SK-N-SH (cell line): ENCODE data around the gene NOTUM. TPM values are rescaled to one million over a fixed set of nuclear protein-coding genes. Genes with fewer than 3 reads are reported as not detected.

ENCODE experiments used
- CTCF ChIA-PET: fragments of 300-600, 350-600 bp; formaldehyde crosslinking; extraction: SDS; loops from one replicate; lab custom pipeline; 2021; lab: Yijun Ruan, JAX
- POLR2A ChIA-PET: fragments of 350-600 bp; sonication (Branson Sonifier 250); formaldehyde crosslinking; extraction: SDS; loops from one replicate; lab custom pipeline; 2020; ENCODE audit warnings: antibody characterized with exemption, inconsistent platforms; lab: Yijun Ruan, JAX
- DNase-seq: peaks from one replicate; pipeline ENCODE4 v3.0.0; 2012
- H2AFZ ChIP-seq: fragments of 200-600 bp; sonication (generic); 2 replicates; pipeline ENCODE4 v1.8.1; 2016; ENCODE audit warnings: antibody characterized with exemption, mild to moderate bottlenecking, low read depth
- H3F3A ChIP-seq: fragments of 200-600 bp; sonication (generic); replicated peaks from 2 replicates; pipeline ENCODE3; 2016; ENCODE audit warnings: antibody characterized with exemption, mild to moderate bottlenecking; ENCODE audit not compliant: insufficient read depth
- H3K27ac ChIP-seq, 2 experiments: fragments of 200-500 bp in 1 of 2; fragments of 200-600 bp in 1 of 2; sonication (Bioruptor generic) in 1 of 2; sonication (generic), shearing (Covaris generic) in 1 of 2; 2 replicates each; pipeline versions ENCODE4 v1.5.1 to v1.6.1; 2014 to 2016; ENCODE audit warnings: low read depth in 2 of 2, inconsistent platforms in 1 of 2, low read length in 1 of 2, mild to moderate bottlenecking in 1 of 2, mixed read lengths in 1 of 2
- H3K27me3 ChIP-seq: fragments of 200-600 bp; sonication (generic), shearing (Covaris generic); 2 replicates; pipeline ENCODE4 v1.6.1; 2016; ENCODE audit warnings: mixed run types; ENCODE audit not compliant: insufficient read depth
- H3K36me3 ChIP-seq, 2 experiments: fragments of 200-500 bp in 1 of 2; fragments of 200-600 bp in 1 of 2; sonication (Bioruptor generic) in 1 of 2; sonication (generic) in 1 of 2; replicated peaks in 1 of 2; 2 replicates each; pipeline versions ENCODE3 to v1.5.1; 2014 to 2016; ENCODE audit warnings: low read length in 1 of 2, mild to moderate bottlenecking in 1 of 2; ENCODE audit not compliant: insufficient read depth in 2 of 2, control insufficient read depth in 1 of 2
- H3K4me1 ChIP-seq, 2 experiments: fragments of 200-500 bp in 1 of 2; fragments of 200-600 bp in 1 of 2; sonication (Bioruptor generic) in 1 of 2; sonication (generic), shearing (Covaris generic) in 1 of 2; 2 replicates each; pipeline versions ENCODE4 v1.5.1 to v1.6.1; 2014 to 2016; ENCODE audit warnings: low read depth in 1 of 2, low read length in 1 of 2, mixed run types in 1 of 2; ENCODE audit not compliant: insufficient read depth in 2 of 2, control insufficient read depth in 1 of 2
- H3K4me2 ChIP-seq: fragments of 200-600 bp; sonication (generic), shearing (Covaris generic); 2 replicates; pipeline ENCODE4 v1.6.1; 2017; ENCODE audit warnings: mixed run types
- H3K4me3 ChIP-seq, 2 experiments: fragments of 200-500 bp in 1 of 2; fragments of 200-600 bp in 1 of 2; sonication (Bioruptor generic) in 1 of 2; sonication (generic), shearing (Covaris generic) in 1 of 2; 2 replicates each; pipeline versions ENCODE4 v1.5.1 to v1.8.1; 2014 to 2016; ENCODE audit warnings: low read depth in 2 of 2, inconsistent platforms in 1 of 2, low read length in 1 of 2, mild to moderate bottlenecking in 1 of 2, mixed read lengths in 1 of 2, moderate library complexity in 1 of 2
- H3K79me2 ChIP-seq: fragments of 200-600 bp; sonication (generic); 2 replicates; pipeline ENCODE4 v1.8.1; 2017; ENCODE audit warnings: mild to moderate bottlenecking; ENCODE audit not compliant: insufficient read depth
- H3K9ac ChIP-seq: fragments of 200-600 bp; sonication (generic); 2 replicates; pipeline ENCODE4 v1.6.1; 2017; ENCODE audit warnings: mixed run types
- H3K9me2 ChIP-seq: fragments of 200-600 bp; sonication (generic); 2 replicates; pipeline ENCODE4 v1.6.1; 2017; ENCODE audit warnings: mixed run types
- H3K9me3 ChIP-seq: fragments of 200-600 bp; sonication (generic); 2 replicates; pipeline ENCODE4 v1.6.1; 2017; ENCODE audit warnings: mixed run types, mild to moderate bottlenecking, moderate library complexity
- H4K20me1 ChIP-seq: fragments of 200-600 bp; sonication (generic); 2 replicates; pipeline ENCODE4 v1.6.1; 2017; ENCODE audit warnings: mild to moderate bottlenecking, mixed run types; ENCODE audit not compliant: insufficient read depth
- ELF1 ChIP-seq: IDR thresholded peaks from 2 replicates; pipeline ENCODE4 v1.4.0; 2012
- EZH2phosphoT487 ChIP-seq: fragments of 200-600 bp; sonication (generic); IDR thresholded peaks from 2 replicates; pipeline ENCODE4 v1.6.1; 2017; ENCODE audit warnings: low read depth, mixed run types, mild to moderate bottlenecking, antibody characterized with exemption, moderate library complexity, borderline replicate concordance
- GABPA ChIP-seq: IDR thresholded peaks from 2 replicates; pipeline ENCODE4 v1.4.0; 2012; ENCODE audit warnings: low read depth, mild to moderate bottlenecking
- JUND ChIP-seq: IDR thresholded peaks from 2 replicates; pipeline ENCODE4 v1.4.0; 2012
- MXI1 ChIP-seq: IDR thresholded peaks from 2 replicates; pipeline ENCODE4 v1.6.1; 2012; ENCODE audit warnings: mild to moderate bottlenecking, low read depth, low read length, improper control_type of control experiment
- NFIC ChIP-seq: IDR thresholded peaks from 2 replicates; pipeline ENCODE4 v1.4.0; 2012; ENCODE audit warnings: borderline replicate concordance
- NRF1 ChIP-seq: IDR thresholded peaks from 2 replicates; pipeline ENCODE4 v1.6.1; 2012; ENCODE audit warnings: low read depth, mild to moderate bottlenecking, low read length
- RCOR1 ChIP-seq: fragments of 150-350 bp; IDR thresholded peaks from 2 replicates; pipeline ENCODE4 v1.6.1; 2017; ENCODE audit warnings: antibody characterized with exemption, low read length
- RXRA ChIP-seq: IDR thresholded peaks from 2 replicates; pipeline ENCODE4 v1.4.0; 2012; ENCODE audit warnings: low read depth, mild to moderate bottlenecking, borderline replicate concordance
- SIN3A ChIP-seq: IDR thresholded peaks from 2 replicates; pipeline ENCODE4 v1.6.1; 2012; ENCODE audit warnings: low read depth, mild to moderate bottlenecking, low read length, moderate library complexity, borderline replicate concordance
- TAF1 ChIP-seq: IDR thresholded peaks from 2 replicates; pipeline ENCODE4 v1.6.1; 2012; ENCODE audit warnings: low read depth, mild to moderate bottlenecking, low read length, moderate library complexity, borderline replicate concordance
- TCF12 ChIP-seq: IDR thresholded peaks from 2 replicates; pipeline ENCODE4 v1.4.0; 2012
- YY1 ChIP-seq: IDR thresholded peaks from 2 replicates; pipeline ENCODE4 v1.4.0; 2012; ENCODE audit warnings: low read depth, mild to moderate bottlenecking
- WGBS: methylation state at CpG from one replicate; pipeline ENCODE4 v1.1.6; 2017; ENCODE audit warnings: low lambda C conversion rate; 5-methylcytosine and 5-hydroxymethylcytosine counted together
- polyA plus RNA-seq, 3 experiments: library from polyadenylated mRNA; depleted of rRNA; stranded (reverse); fragments of >200 nt; gene quantifications; 2 replicates each; pipeline ENCODE4 v1.2.3, GENCODE V29; 2012
- TF ChIP-seq, protein P1 (sequence below): fragments of 150-350 bp; IDR thresholded peaks from 2 replicates; pipeline ENCODE4 v1.6.1; 2017; ENCODE audit warnings: antibody characterized with exemption, low read length, low read depth, borderline replicate concordance
- TF ChIP-seq, protein P2 (sequence below): fragments of 200-600 bp; sonication (generic); IDR thresholded peaks from 2 replicates; pipeline ENCODE4 v1.6.1; 2017; ENCODE audit warnings: antibody characterized with exemption, mild to moderate bottlenecking, moderate library complexity
- TF ChIP-seq, protein P3 (sequence below): IDR thresholded peaks from 2 replicates; pipeline ENCODE4 v1.4.0; 2012; ENCODE audit warnings: low read depth
- TF ChIP-seq, protein P4 (sequence below): IDR thresholded peaks from 2 replicates; pipeline ENCODE4 v1.4.0; 2012; ENCODE audit warnings: low read depth, borderline replicate concordance

Gene NOTUM
- polyA plus RNA-seq, 1 of the 3 experiments (the other 2 are of a cell fraction) = 0.33 TPM

DNA sequence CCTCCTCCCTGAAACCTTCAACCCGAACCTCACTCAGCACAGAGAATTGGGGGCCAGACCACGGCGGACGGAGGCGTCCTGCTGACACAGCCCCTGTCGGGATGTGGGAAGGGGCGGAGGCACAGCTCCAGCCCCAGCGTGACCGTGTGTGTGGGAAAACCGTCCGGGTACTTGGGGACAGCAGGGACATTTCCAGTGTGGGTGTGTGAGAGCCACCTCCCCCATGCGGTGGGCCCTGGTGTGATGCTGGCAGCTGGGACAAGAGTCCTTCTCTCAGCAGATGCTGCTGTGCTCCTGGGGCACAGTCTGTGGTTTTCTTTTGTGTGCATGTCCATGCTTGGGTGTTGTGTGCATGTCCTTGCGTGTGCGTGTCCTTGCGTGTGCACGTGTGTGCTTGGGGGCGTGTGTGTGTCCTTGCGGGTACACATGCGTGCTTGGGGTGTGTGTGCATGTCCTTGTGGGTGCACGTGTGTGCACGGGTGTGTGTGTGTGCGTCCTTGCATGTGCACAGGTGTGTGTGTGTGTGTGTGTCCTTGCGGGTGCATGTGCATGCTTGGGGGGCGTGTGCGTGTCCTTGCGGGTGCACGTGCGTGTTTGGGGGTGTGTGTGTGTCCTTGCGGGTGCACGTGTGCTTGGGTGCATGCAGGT, 44.8 kb upstream of the NOTUM start:
- H3K4me2 ChIP-seq = peak overlapping the region; percentile 75; the same call in 1 of the 2 replicates
- H3F3A ChIP-seq = peaks cover 28% of the 10 kb centered on the region
- peak overlapping the region in 1 of 2 experiments; percentile 90; a peak in 2 of 4 replicates for H3K27ac ChIP-seq
- POLR2A ChIA-PET = no interaction called here
- H2AFZ ChIP-seq = no peak overlapping the region
- 89% methylated on average over 25 of the region's 30 CpGs for WGBS
- H3K9me3 ChIP-seq = no peaks in the 10 kb centered on the region
- no peaks in the 10 kb centered on the region for H3K27me3 ChIP-seq
- DNase-seq = no peak
- TF ChIP-seq MXI1 = no peak
- TF ChIP-seq SIN3A = no peak
- TF ChIP-seq EZH2phosphoT487 = no peak
- TF ChIP-seq, protein P1, sequence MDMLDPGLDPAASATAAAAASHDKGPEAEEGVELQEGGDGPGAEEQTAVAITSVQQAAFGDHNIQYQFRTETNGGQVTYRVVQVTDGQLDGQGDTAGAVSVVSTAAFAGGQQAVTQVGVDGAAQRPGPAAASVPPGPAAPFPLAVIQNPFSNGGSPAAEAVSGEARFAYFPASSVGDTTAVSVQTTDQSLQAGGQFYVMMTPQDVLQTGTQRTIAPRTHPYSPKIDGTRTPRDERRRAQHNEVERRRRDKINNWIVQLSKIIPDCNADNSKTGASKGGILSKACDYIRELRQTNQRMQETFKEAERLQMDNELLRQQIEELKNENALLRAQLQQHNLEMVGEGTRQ = no peak
- TF ChIP-seq, protein P2, sequence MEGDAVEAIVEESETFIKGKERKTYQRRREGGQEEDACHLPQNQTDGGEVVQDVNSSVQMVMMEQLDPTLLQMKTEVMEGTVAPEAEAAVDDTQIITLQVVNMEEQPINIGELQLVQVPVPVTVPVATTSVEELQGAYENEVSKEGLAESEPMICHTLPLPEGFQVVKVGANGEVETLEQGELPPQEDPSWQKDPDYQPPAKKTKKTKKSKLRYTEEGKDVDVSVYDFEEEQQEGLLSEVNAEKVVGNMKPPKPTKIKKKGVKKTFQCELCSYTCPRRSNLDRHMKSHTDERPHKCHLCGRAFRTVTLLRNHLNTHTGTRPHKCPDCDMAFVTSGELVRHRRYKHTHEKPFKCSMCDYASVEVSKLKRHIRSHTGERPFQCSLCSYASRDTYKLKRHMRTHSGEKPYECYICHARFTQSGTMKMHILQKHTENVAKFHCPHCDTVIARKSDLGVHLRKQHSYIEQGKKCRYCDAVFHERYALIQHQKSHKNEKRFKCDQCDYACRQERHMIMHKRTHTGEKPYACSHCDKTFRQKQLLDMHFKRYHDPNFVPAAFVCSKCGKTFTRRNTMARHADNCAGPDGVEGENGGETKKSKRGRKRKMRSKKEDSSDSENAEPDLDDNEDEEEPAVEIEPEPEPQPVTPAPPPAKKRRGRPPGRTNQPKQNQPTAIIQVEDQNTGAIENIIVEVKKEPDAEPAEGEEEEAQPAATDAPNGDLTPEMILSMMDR = no peak
- no peak for TF ChIP-seq NRF1
- no peak for TF ChIP-seq ELF1
- no peak for TF ChIP-seq RXRA
- TF ChIP-seq RCOR1 = no peak
- no peak for TF ChIP-seq GABPA
- TF ChIP-seq TCF12 = no peak
- no peak for TF ChIP-seq NFIC
- TF ChIP-seq, protein P3, sequence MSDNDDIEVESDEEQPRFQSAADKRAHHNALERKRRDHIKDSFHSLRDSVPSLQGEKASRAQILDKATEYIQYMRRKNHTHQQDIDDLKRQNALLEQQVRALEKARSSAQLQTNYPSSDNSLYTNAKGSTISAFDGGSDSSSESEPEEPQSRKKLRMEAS = no peak
- no peak for TF ChIP-seq TAF1
- TF ChIP-seq YY1 = no peak
- TF ChIP-seq, protein P4, sequence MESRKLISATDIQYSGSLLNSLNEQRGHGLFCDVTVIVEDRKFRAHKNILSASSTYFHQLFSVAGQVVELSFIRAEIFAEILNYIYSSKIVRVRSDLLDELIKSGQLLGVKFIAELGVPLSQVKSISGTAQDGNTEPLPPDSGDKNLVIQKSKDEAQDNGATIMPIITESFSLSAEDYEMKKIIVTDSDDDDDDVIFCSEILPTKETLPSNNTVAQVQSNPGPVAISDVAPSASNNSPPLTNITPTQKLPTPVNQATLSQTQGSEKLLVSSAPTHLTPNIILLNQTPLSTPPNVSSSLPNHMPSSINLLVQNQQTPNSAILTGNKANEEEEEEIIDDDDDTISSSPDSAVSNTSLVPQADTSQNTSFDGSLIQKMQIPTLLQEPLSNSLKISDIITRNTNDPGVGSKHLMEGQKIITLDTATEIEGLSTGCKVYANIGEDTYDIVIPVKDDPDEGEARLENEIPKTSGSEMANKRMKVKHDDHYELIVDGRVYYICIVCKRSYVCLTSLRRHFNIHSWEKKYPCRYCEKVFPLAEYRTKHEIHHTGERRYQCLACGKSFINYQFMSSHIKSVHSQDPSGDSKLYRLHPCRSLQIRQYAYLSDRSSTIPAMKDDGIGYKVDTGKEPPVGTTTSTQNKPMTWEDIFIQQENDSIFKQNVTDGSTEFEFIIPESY = no peak
- TF ChIP-seq JUND = no peak
- TF ChIP-seq, all 33 proteins: peak for 0
- Histone ChIP-seq H4K20me1 (no peaks in the 10 kb centered on the region), H3K9me2 (no peaks in the 10 kb centered on the region), H3K79me2 (peaks cover 12% of the 10 kb centered on the region; the same call in 1 of the 2 replicates), H3K36me3 (no peaks in the 10 kb centered on the region), H3K4me1 (peaks cover 16 to 44% of the 10 kb centered on the region in 2 experiments; a peak in 3 of 4 replicates), H3K9ac (no peak overlapping the region), H3K4me3 (no peak overlapping the region)
- CTCF ChIA-PET = interaction anchor here (0.8 to 4.4 kb wide), 5 partner anchors 10 to 45 kb away, joined by 3 to 53 read pairs (median 6); partner anchors contain the start of gene NOTUM
